HepG2 (cell line): ENCODE results near the gene COQ5. TPM values are rescaled to one million over a fixed set of nuclear protein-coding genes. Genes with fewer than 3 reads are reported as not detected.

Experiments
- CBX2 ChIP-seq, 2 experiments: fragments of 200-600 bp in 1 of 2; sonication (generic); formaldehyde crosslinking in 1 of 2; IDR thresholded peaks; 2 replicates each; pipeline versions ENCODE4 v1.7.0 to v1.8.1; 2018 to 2022; ENCODE audit warnings: low read depth in 2 of 2, low read length in 1 of 2, mild to moderate bottlenecking in 1 of 2, missing genetic modification reagents in 1 of 2
- KDM5A ChIP-seq: fragments of 200-600 bp; sonication (generic); IDR thresholded peaks from 2 replicates; pipeline ENCODE4 v1.7.0; 2018; ENCODE audit warnings: antibody characterized with exemption, mild to moderate bottlenecking, low read length, borderline replicate concordance
- NCOA2 ChIP-seq: sonication (generic); formaldehyde crosslinking; IDR thresholded peaks from 2 replicates; pipeline ENCODE4 v1.8.0; 2022; ENCODE audit warnings: inconsistent platforms
- PAX8 ChIP-seq: sonication (generic); formaldehyde crosslinking; IDR thresholded peaks from 2 replicates; pipeline ENCODE4 v1.8.0; 2022; ENCODE audit warnings: mild to moderate bottlenecking, missing genetic modification reagents, borderline replicate concordance
- RARG ChIP-seq: sonication (generic); formaldehyde crosslinking; IDR thresholded peaks from 2 replicates; pipeline ENCODE4 v1.4.0; 2020; ENCODE audit warnings: low read depth, mild to moderate bottlenecking, missing genetic modification reagents
- REL ChIP-seq: sonication (generic); formaldehyde crosslinking; conservative IDR thresholded peaks from 2 replicates; pipeline ENCODE4 v1.8.0; 2022; ENCODE audit warnings: mild to moderate bottlenecking, missing genetic modification reagents, moderate library complexity
- RXRA ChIP-seq: sonication (generic); formaldehyde crosslinking; IDR thresholded peaks from 2 replicates; pipeline ENCODE4 v1.5.1; 2020; ENCODE audit warnings: missing genetic modification reagents
- SNAPC2 ChIP-seq: sonication (generic); formaldehyde crosslinking; IDR thresholded peaks from 2 replicates; pipeline ENCODE4 v1.8.1; 2022; ENCODE audit warnings: mild to moderate bottlenecking, missing genetic modification reagents
- SPEN ChIP-seq: sonication (generic); formaldehyde crosslinking; IDR thresholded peaks from 2 replicates; pipeline ENCODE4 v1.5.1; 2020; ENCODE audit warnings: low read depth, mild to moderate bottlenecking, missing genetic modification reagents
- ZFYVE20 ChIP-seq: sonication (generic); formaldehyde crosslinking; IDR thresholded peaks from 2 replicates; pipeline ENCODE4 v1.8.0; 2023; ENCODE audit warnings: low read depth, mild to moderate bottlenecking, moderate library complexity, missing genetic modification reagents, borderline replicate concordance
- ZNF205 ChIP-seq: IDR thresholded peaks from 2 replicates; pipeline ENCODE4 v1.6.1; 2018; ENCODE audit warnings: missing biosample characterization, missing genetic modification reagents
- ZNF556 ChIP-seq: sonication (generic); formaldehyde crosslinking; IDR thresholded peaks from 2 replicates; pipeline ENCODE4 v1.4.0; 2020; ENCODE audit warnings: mild to moderate bottlenecking, missing genetic modification reagents, borderline replicate concordance
- ZNF839 ChIP-seq: sonication (generic); formaldehyde crosslinking; IDR thresholded peaks from 2 replicates; pipeline ENCODE4 v1.4.0; 2020; ENCODE audit warnings: missing genetic modification reagents, mild to moderate bottlenecking, borderline replicate concordance
- ZSCAN29 ChIP-seq: sonication (generic); formaldehyde crosslinking; conservative IDR thresholded peaks from 2 replicates; pipeline ENCODE4 v1.4.0; 2020; ENCODE audit warnings: mild to moderate bottlenecking, missing genetic modification reagents
- ZSCAN31 ChIP-seq: sonication (generic); formaldehyde crosslinking; IDR thresholded peaks from 2 replicates; pipeline ENCODE4 v1.5.0; 2020; ENCODE audit warnings: low read depth, mild to moderate bottlenecking, missing genetic modification reagents
- polyA plus RNA-seq, 8 experiments: library from polyadenylated mRNA; depleted of rRNA in 3 of 8; stranded (reverse) in 7 of 8; unstranded in 1 of 8; fragments of >200 nt; fragmentation: Illumina TruSeq in 4 of 8; extraction: Trizol in 4 of 8; gene quantifications; 2 replicates each; pipeline versions ENCODE4 v1.2.1 to v1.2.3, GENCODE V29; 2011 to 2016; ENCODE audit warnings: low read depth in 4 of 8, missing spikeins in 1 of 8, mixed read lengths in 1 of 8; ENCODE audit not compliant: insufficient read depth in 1 of 8
- total RNA-seq, 5 experiments: library from RNA; depleted of rRNA; stranded (reverse); fragments of >200 nt; fragmentation: Illumina TruSeq; extraction: Trizol; gene quantifications; 2 replicates each; pipeline ENCODE4 v1.2.3, GENCODE V29; 2016; ENCODE audit warnings: low read depth in 1 of 5
- TF ChIP-seq, protein P1 (sequence below): sonication (generic); formaldehyde crosslinking; IDR thresholded peaks from 2 replicates; pipeline ENCODE4 v1.8.1; 2023; ENCODE audit warnings: mild to moderate bottlenecking, moderate library complexity, missing genetic modification reagents
- TF ChIP-seq, protein P2 (sequence below): sonication (generic); formaldehyde crosslinking; IDR thresholded peaks from 2 replicates; pipeline ENCODE4 v1.9.0; 2021; ENCODE audit warnings: missing genetic modification reagents, borderline replicate concordance
- TF ChIP-seq, protein P3 (sequence below): sonication (generic); formaldehyde crosslinking; IDR thresholded peaks from 2 replicates; pipeline ENCODE4 v1.5.1; 2020; ENCODE audit warnings: missing genetic modification reagents, mild to moderate bottlenecking, borderline replicate concordance
- TF ChIP-seq, protein P4 (sequence below): sonication (generic); formaldehyde crosslinking; IDR thresholded peaks from 2 replicates; pipeline ENCODE4 v1.4.0; 2020; ENCODE audit warnings: mild to moderate bottlenecking, low read depth, missing genetic modification reagents
- TF ChIP-seq, protein P5 (sequence below): sonication (generic); formaldehyde crosslinking; IDR thresholded peaks from 2 replicates; pipeline ENCODE4 v1.4.0; 2020; ENCODE audit warnings: missing genetic modification reagents, borderline replicate concordance

COQ5 gene
- total and polyA plus RNA-seq, 2 of the 13 experiments (the other 11 are each of a cell fraction or from before 2014, with no cell fraction given): 36.4 to 41.5 TPM

DNA sequence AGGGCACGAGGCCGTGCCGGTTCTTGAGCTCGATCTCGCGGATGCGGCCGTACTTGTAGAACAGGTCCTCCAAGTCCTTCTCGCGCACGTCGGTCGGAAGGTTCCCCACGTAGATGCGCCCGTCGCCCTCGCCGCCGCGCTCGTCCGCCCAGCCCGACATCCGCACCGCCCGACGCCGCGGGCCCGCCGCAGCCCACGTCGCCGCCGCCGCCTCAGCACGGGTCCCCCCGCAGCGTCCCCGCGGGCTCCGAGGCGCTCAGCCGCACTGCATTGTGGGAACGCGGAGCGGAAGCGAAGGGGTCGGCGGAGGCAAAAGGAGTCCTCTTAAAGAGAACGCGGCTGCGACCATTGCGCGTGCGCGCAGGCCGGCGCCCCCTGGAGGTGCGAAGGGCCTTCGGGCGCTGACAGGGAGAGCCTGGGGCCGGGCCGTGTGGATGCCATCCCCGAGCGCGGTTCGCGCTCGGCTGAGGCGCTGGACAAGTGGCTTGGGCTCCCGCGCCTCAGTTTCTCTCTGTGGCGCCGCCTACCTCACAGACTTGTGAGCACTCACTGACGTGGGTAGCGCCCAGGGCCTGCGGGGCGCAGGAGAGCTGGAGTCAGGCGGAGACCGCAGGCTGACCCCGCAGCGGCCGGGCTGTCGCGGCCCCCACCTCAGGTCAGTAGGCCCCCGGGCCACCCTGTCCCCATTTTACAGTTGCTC is 59.4 kb downstream of the COQ5 start, which contains the start of gene SRSF9 (continued):
- no peak for TF ChIP-seq CBX2 (IDR thresholded peaks at IDR 0.05; ENCODE audit: low read depth, low read length)
- TF ChIP-seq CBX2 (CRISPR knock-in tag; IDR thresholded peaks at IDR 0.05; ENCODE audit: low read depth): no peak
- TF ChIP-seq, protein P1, sequence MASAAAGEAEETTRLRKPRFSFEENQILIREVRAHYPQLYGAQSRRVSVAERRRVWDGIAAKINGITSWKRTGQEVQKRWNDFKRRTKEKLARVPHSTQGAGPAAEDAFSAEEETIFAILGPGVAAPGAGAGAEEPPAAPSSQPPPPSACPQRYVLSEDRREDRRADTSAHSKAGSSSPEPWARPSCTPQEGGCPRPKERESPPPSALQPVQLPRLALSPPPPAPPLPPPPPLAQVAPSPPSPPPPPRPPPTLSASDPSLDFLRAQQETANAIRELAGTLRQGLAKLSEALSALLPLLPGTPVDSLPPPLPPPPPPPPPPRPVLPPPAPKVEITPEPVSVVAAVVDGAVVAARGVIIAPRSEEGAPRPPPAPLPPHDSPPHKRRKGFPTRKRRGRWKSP: peak; percentile 21; the same call in 1 of the 2 replicates
- TF ChIP-seq REL (CRISPR knock-in tag): no peak
- peak; percentile 63; the same call in 1 of the 2 replicates for TF ChIP-seq ZNF556
- TF ChIP-seq, protein P2, sequence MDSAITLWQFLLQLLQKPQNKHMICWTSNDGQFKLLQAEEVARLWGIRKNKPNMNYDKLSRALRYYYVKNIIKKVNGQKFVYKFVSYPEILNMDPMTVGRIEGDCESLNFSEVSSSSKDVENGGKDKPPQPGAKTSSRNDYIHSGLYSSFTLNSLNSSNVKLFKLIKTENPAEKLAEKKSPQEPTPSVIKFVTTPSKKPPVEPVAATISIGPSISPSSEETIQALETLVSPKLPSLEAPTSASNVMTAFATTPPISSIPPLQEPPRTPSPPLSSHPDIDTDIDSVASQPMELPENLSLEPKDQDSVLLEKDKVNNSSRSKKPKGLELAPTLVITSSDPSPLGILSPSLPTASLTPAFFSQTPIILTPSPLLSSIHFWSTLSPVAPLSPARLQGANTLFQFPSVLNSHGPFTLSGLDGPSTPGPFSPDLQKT (CRISPR knock-in tag): no peak
- TF ChIP-seq ZFYVE20 (CRISPR knock-in tag): 0 out of 2 replicates have a peak, but pooled peaks have one; percentile 82
- TF ChIP-seq RXRA (CRISPR knock-in tag): peak; percentile 79; the same call in 1 of the 2 replicates
- TF ChIP-seq PAX8: no peak
- peak; percentile 33; the same call in 1 of the 2 replicates for TF ChIP-seq ZNF205 (CRISPR knock-in tag)
- TF ChIP-seq RARG (CRISPR knock-in tag): no peak
- TF ChIP-seq, protein P3, sequence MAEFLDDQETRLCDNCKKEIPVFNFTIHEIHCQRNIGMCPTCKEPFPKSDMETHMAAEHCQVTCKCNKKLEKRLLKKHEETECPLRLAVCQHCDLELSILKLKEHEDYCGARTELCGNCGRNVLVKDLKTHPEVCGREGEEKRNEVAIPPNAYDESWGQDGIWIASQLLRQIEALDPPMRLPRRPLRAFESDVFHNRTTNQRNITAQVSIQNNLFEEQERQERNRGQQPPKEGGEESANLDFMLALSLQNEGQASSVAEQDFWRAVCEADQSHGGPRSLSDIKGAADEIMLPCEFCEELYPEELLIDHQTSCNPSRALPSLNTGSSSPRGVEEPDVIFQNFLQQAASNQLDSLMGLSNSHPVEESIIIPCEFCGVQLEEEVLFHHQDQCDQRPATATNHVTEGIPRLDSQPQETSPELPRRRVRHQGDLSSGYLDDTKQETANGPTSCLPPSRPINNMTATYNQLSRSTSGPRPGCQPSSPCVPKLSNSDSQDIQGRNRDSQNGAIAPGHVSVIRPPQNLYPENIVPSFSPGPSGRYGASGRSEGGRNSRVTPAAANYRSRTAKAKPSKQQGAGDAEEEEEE (CRISPR knock-in tag): no peak
- TF ChIP-seq ZSCAN31 (CRISPR knock-in tag): peak; percentile 68; the same call in 1 of the 2 replicates
- TF ChIP-seq KDM5A: no peak
- TF ChIP-seq ZSCAN29: no peak
- peak; percentile 44; the same call in 1 of the 2 replicates for TF ChIP-seq NCOA2 (CRISPR knock-in tag)
- TF ChIP-seq, protein P4, sequence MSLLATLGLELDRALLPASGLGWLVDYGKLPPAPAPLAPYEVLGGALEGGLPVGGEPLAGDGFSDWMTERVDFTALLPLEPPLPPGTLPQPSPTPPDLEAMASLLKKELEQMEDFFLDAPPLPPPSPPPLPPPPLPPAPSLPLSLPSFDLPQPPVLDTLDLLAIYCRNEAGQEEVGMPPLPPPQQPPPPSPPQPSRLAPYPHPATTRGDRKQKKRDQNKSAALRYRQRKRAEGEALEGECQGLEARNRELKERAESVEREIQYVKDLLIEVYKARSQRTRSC (CRISPR knock-in tag): no peak
- no peak for TF ChIP-seq ZNF839 (CRISPR knock-in tag)
- TF ChIP-seq SNAPC2: no peak
- peak; percentile 74 for TF ChIP-seq SPEN (CRISPR knock-in tag)
- TF ChIP-seq, protein P5, sequence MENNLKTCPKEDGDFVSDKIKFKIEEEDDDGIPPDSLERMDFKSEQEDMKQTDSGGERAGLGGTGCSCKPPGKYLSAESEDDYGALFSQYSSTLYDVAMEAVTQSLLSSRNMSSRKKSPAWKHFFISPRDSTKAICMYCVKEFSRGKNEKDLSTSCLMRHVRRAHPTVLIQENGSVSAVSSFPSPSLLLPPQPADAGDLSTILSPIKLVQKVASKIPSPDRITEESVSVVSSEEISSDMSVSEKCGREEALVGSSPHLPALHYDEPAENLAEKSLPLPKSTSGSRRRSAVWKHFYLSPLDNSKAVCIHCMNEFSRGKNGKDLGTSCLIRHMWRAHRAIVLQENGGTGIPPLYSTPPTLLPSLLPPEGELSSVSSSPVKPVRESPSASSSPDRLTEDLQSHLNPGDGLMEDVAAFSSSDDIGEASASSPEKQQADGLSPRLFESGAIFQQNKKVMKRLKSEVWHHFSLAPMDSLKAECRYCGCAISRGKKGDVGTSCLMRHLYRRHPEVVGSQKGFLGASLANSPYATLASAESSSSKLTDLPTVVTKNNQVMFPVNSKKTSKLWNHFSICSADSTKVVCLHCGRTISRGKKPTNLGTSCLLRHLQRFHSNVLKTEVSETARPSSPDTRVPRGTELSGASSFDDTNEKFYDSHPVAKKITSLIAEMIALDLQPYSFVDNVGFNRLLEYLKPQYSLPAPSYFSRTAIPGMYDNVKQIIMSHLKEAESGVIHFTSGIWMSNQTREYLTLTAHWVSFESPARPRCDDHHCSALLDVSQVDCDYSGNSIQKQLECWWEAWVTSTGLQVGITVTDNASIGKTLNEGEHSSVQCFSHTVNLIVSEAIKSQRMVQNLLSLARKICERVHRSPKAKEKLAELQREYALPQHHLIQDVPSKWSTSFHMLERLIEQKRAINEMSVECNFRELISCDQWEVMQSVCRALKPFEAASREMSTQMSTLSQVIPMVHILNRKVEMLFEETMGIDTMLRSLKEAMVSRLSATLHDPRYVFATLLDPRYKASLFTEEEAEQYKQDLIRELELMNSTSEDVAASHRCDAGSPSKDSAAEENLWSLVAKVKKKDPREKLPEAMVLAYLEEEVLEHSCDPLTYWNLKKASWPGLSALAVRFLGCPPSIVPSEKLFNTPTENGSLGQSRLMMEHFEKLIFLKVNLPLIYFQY (CRISPR knock-in tag): no peak
